A549 (cell line): ENCODE measurements around the gene C7. TPM values are rescaled to one million over a fixed set of nuclear protein-coding genes. Genes with fewer than 3 reads are reported as not detected.

ENCODE experiments used
- ATAC-seq, 2 experiments: fragments of 200-7000 bp in 1 of 2; fragments of >200 bp in 1 of 2; cut with Nextera tagmentation in 1 of 2; cut with Tn5 transposase in 1 of 2; 3 replicates each; pipeline versions ENCODE4 v1.8.0 to v1.9.1; 2018 to 2020; ENCODE audit warnings: mild to moderate bottlenecking in 1 of 2, moderate library complexity in 1 of 2
- CTCF ChIA-PET: fragments of 300-600 bp; sonication (Branson Sonifier 250); formaldehyde crosslinking; extraction: SDS; loops from one replicate; lab custom pipeline; 2021; ENCODE audit warnings: antibody characterized with exemption, inconsistent platforms; lab: Yijun Ruan, JAX
- POLR2A ChIA-PET: fragments of 350-600 bp; formaldehyde crosslinking; extraction: SDS; loops from one replicate; lab custom pipeline; 2021; ENCODE audit warnings: antibody characterized with exemption, inconsistent platforms; lab: Yijun Ruan, JAX
- DNase-seq, 2 experiments: peaks; one replicate each; pipeline versions ENCODE4 v3.0.0 to v3.0.0-alpha.2; 2011 to 2016; ENCODE audit warnings: low read depth in 1 of 2, low spot score in 1 of 2
- FAIRE-seq: peaks from 2 replicates; lab custom pipeline; 2011; peaks lifted over from hg19 to GRCh38; lab: Jason Lieb, UNC
- H3K27ac ChIP-seq, 2 experiments: fragments of >200 bp; sonication (Bioruptor Twin); formaldehyde crosslinking; 3 replicates each; pipeline ENCODE4 v1.5.1; 2016 to 2017
- H3K4me1 ChIP-seq: fragments of >200 bp; sonication (Bioruptor Twin); formaldehyde crosslinking; 3 replicates; pipeline ENCODE4 v1.6.1; 2016
- H3K4me2 ChIP-seq: fragments of >200 bp; sonication (Bioruptor Twin); formaldehyde crosslinking; 3 replicates; pipeline ENCODE4 v1.6.1; 2016
- H3K4me3 ChIP-seq: fragments of >200 bp; sonication (Bioruptor Twin); formaldehyde crosslinking; 3 replicates; pipeline ENCODE4 v1.5.1; 2016
- H3K9me3 ChIP-seq: fragments of >200 bp; sonication (Bioruptor Twin); formaldehyde crosslinking; 3 replicates; pipeline ENCODE4 v1.6.1; 2016
- BHLHE40 ChIP-seq: IDR thresholded peaks from 2 replicates; pipeline ENCODE4 v1.6.1; 2012; ENCODE audit warnings: low read depth, low read length, inconsistent platforms
- CBX2 ChIP-seq: fragments of 200-600 bp; sonication (generic); IDR thresholded peaks from 2 replicates; pipeline ENCODE4 v1.6.1; 2016; ENCODE audit warnings: low read depth, mild to moderate bottlenecking, borderline replicate concordance
- CBX8 ChIP-seq: fragments of 200-600 bp; sonication (generic); IDR thresholded peaks from 2 replicates; pipeline ENCODE4 v1.6.1; 2016
- CEBPB ChIP-seq, 2 experiments: fragments of >200 bp in 1 of 2; sonication (Bioruptor Twin) in 1 of 2; formaldehyde crosslinking in 1 of 2; IDR thresholded peaks; 2 replicates each; pipeline ENCODE4 v1.6.1; 2012 to 2016
- CHD2 ChIP-seq: fragments of 150-350 bp; IDR thresholded peaks from 2 replicates; pipeline ENCODE4 v1.6.1; 2014; ENCODE audit warnings: low read length; ENCODE audit not compliant: partially characterized antibody
- CTCF ChIP-seq: fragments of >200 bp; sonication (Bioruptor Twin); formaldehyde crosslinking; IDR thresholded peaks from 3 replicates; pipeline ENCODE4 v1.5.1; 2016
- E2F6 ChIP-seq: IDR thresholded peaks from 2 replicates; pipeline ENCODE4 v1.6.1; 2012; ENCODE audit warnings: low read depth, borderline replicate concordance
- EP300 ChIP-seq, 2 experiments: fragments of >200 bp; sonication (Bioruptor Twin); formaldehyde crosslinking; IDR thresholded peaks; 2 replicates in 1 of 2; 3 replicates in 1 of 2; pipeline ENCODE4 v1.6.1; 2016 to 2017
- ESRRA ChIP-seq: fragments of 150-350 bp; IDR thresholded peaks from 2 replicates; pipeline ENCODE4 v1.6.1; 2014; ENCODE audit warnings: mild to moderate bottlenecking, low read length, borderline replicate concordance
- FOSL2 ChIP-seq, 2 experiments: fragments of 450-650 bp in 1 of 2; fragments of >200 bp in 1 of 2; sonication (Bioruptor Twin) in 1 of 2; formaldehyde crosslinking; IDR thresholded peaks; 2 replicates each; pipeline versions ENCODE4 v1.5.0 to v1.6.1; 2016 to 2020; ENCODE audit warnings: mild to moderate bottlenecking in 1 of 2, moderate library complexity in 1 of 2
- GATA3 ChIP-seq: IDR thresholded peaks from 2 replicates; pipeline ENCODE4 v1.6.1; 2012; ENCODE audit warnings: borderline replicate concordance
- HES2 ChIP-seq: fragments of >200 bp; sonication (Bioruptor Twin); formaldehyde crosslinking; IDR thresholded peaks from 2 replicates; pipeline ENCODE4 v1.6.1; 2016
- HEYL ChIP-seq: fragments of 250-450 bp; sonication (Bioruptor Pico); IDR thresholded peaks from 2 replicates; pipeline ENCODE4 v1.8.0; 2021; ENCODE audit warnings: mild to moderate bottlenecking, moderate library complexity
- HMGXB4 ChIP-seq: fragments of 250-450 bp; sonication (Bioruptor Pico); IDR thresholded peaks from 2 replicates; pipeline ENCODE4 v1.5.0; 2021; ENCODE audit warnings: mild to moderate bottlenecking, moderate library complexity, borderline replicate concordance
- MAFK ChIP-seq: fragments of 450-650 bp; IDR thresholded peaks from 2 replicates; pipeline ENCODE4 v1.6.1; 2014; ENCODE audit not compliant: partially characterized antibody
- MAX ChIP-seq: IDR thresholded peaks from 2 replicates; pipeline ENCODE4 v1.6.1; 2012
- MYC ChIP-seq: IDR thresholded peaks from 2 replicates; pipeline ENCODE4 v1.6.1; 2012; ENCODE audit warnings: mild to moderate bottlenecking, inconsistent platforms, low read length, improper control_type of control experiment, borderline replicate concordance
- NFE2L2 ChIP-seq: fragments of 150-350 bp; conservative IDR thresholded peaks from 2 replicates; pipeline ENCODE4 v1.6.1; 2014; ENCODE audit warnings: low read length
- RAD21 ChIP-seq, 2 experiments: fragments of >200 bp in 1 of 2; sonication (Bioruptor Twin) in 1 of 2; formaldehyde crosslinking in 1 of 2; IDR thresholded peaks in 1 of 2; conservative IDR thresholded peaks in 1 of 2; 2 replicates in 1 of 2; 3 replicates in 1 of 2; pipeline ENCODE4 v1.6.1; 2012 to 2018; ENCODE audit warnings: inconsistent platforms in 1 of 2
- RCOR1 ChIP-seq: fragments of 150-350 bp; IDR thresholded peaks from 2 replicates; pipeline ENCODE4 v1.6.1; 2014; ENCODE audit warnings: antibody characterized with exemption, low read length, low read depth
- TP53 ChIP-seq: fragments of 250-450 bp; sonication (Bioruptor Pico); IDR thresholded peaks from 2 replicates; pipeline ENCODE4 v1.5.0; 2021; ENCODE audit warnings: mild to moderate bottlenecking, moderate library complexity
- USF2 ChIP-seq: fragments of 450-650 bp; IDR thresholded peaks from 2 replicates; pipeline ENCODE4 v1.6.1; 2014; ENCODE audit warnings: antibody characterized with exemption
- ZFP36 ChIP-seq: fragments of 450-650 bp; IDR thresholded peaks from 2 replicates; pipeline ENCODE4 v1.6.1; 2014; ENCODE audit warnings: borderline replicate concordance; ENCODE audit not compliant: partially characterized antibody
- WGBS: methylation state at CpG from one replicate; pipeline ENCODE4 v1.1.6; 2017; ENCODE audit errors: missing lambda C conversion rate; 5-methylcytosine and 5-hydroxymethylcytosine counted together
- polyA plus RNA-seq, 4 experiments: library from polyadenylated mRNA; depleted of rRNA in 3 of 4; stranded (reverse); fragments of >200 nt; fragmentation: RNase III in 1 of 4; extraction: RNeasy Plus Mini Kit Qiagen cat#74134 plus additional on column Dnase treatment in 1 of 4; gene quantifications; 2 replicates in 3 of 4; 3 replicates in 1 of 4; pipeline ENCODE4 v1.2.3, GENCODE V29; 2011 to 2017

C7 gene
- polyA plus RNA-seq, 2 of the 4 experiments (the other 2 are of a cell fraction): not detected

GRCh38 chr5:40945111-40945510, 35.8 kb downstream of the C7 start (continued):
- TF ChIP-seq HEYL: no peak
- no peak for TF ChIP-seq FOSL2 (IDR thresholded peaks at IDR 0.05)
- no peak for TF ChIP-seq FOSL2 (CRISPR knock-in tag; IDR thresholded peaks at IDR 0.05)
- TF ChIP-seq, all 56 proteins: peak for 0

GRCh38 chr5:40955313-40955712, 46.0 kb downstream of the C7 start:
- Histone ChIP-seq H3K4me3 (no peak overlapping the region), H3K27ac (no peak overlapping the region), H3K9me3 (peaks cover 9% of the 10 kb centered on the region; the same call in 1 of the 3 replicates), H3K4me1 (no peaks in the 10 kb centered on the region), H3K4me2 (no peak overlapping the region)
- 50% methylated on average over 5 of the region's 5 CpGs for WGBS
- POLR2A ChIA-PET: no interaction called here
- no peak for ATAC-seq
- CTCF ChIA-PET: interaction anchor here (1.2 kb wide), 1 partner anchor 184 kb away, joined by 3 read pairs; no protein-coding TSS in a partner anchor
- no peak for DNase-seq
- TF ChIP-seq RAD21 (conservative IDR thresholded peaks at IDR 0.05 in 1 of 2, IDR thresholded peaks at IDR 0.05 in 1 of 2): no peak
- no peak for TF ChIP-seq HES2
- TF ChIP-seq TP53 (CRISPR knock-in tag): no peak
- TF ChIP-seq RCOR1: no peak
- TF ChIP-seq NFE2L2: no peak
- TF ChIP-seq EP300 (IDR thresholded peaks at IDR 0.05): no peak
- no peak for TF ChIP-seq E2F6
- no peak for TF ChIP-seq USF2
- no peak for TF ChIP-seq CHD2
- no peak for TF ChIP-seq BHLHE40
- TF ChIP-seq ZFP36: no peak
- TF ChIP-seq GATA3: no peak
- no peak for TF ChIP-seq MYC
- no peak for TF ChIP-seq CBX2
- TF ChIP-seq CEBPB (IDR thresholded peaks at IDR 0.05): no peak
- no peak for TF ChIP-seq CTCF
- TF ChIP-seq MAX: no peak
- FAIRE-seq: no peak

GRCh38 chr5:40957048-40957447, 47.8 kb downstream of the C7 start:
- WGBS: 62% methylated on average over 3 of the region's 3 CpGs

More at GRCh38 chr5:40957048-40957447, 47.8 kb downstream of the C7 start:
- ChIA-PET POLR2A (no interaction called here), CTCF (no interaction called here)
- no peak for DNase-seq
- H3K9me3 ChIP-seq: peaks cover 9% of the 10 kb centered on the region; the same call in 1 of the 3 replicates
- no peak overlapping the region for H3K27ac ChIP-seq
- H3K4me1 ChIP-seq: no peaks in the 10 kb centered on the region
- no peak for FAIRE-seq
- ATAC-seq: no peak
- H3K4me2 ChIP-seq: no peak overlapping the region
- H3K4me3 ChIP-seq: no peak overlapping the region
- TF ChIP-seq ESRRA: no peak
- no peak for TF ChIP-seq CHD2
- peak; percentile 50 for TF ChIP-seq MAFK
- TF ChIP-seq CBX8: no peak
- TF ChIP-seq HMGXB4 (CRISPR knock-in tag): no peak
